GM20000 (cell line): ENCODE results near the gene PMS1.
"Not testable (repeated sequence)": the region's sequence is repeated elsewhere in the genome, so short reads cannot be mapped to it uniquely, and the experiment has no call there.

Source experiments
- DNase-seq: peaks from one replicate; pipeline ENCODE4 v3.0.0; 2012; ENCODE audit warnings: low spot score
- CTCF ChIP-seq: IDR thresholded peaks from 2 replicates; pipeline ENCODE4 v1.5.1; 2012; ENCODE audit warnings: mild to moderate bottlenecking, control low read depth; ENCODE audit errors: extremely low read depth, missing control alignments

PMS1 gene

GRCh38 chr2:189879716-189880081 is 95.4 kb downstream of the PMS1 start:
- TF ChIP-seq CTCF: no peak
- DNase-seq: no peak

DNA sequence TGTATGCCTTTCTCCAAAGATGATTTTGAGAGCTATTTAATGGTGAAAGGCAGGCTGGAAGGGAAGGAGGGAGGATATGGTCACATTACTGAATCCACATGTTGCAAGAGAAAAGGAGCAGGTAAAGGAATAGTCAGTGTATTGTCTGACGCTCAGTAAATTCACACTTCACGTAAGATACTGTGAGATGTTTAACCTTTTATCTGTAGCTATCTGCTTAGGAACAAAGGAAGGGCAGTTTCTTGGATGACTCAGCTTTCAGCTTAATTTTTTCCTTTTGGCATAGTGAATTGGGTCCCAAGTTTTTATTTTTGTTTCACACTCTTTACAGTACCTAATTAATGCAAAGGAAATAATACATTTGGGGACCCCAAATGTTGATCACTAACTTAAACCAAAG is 96.2 kb downstream of the PMS1 start:
- DNase-seq: no peak
- no peak for TF ChIP-seq CTCF

DNA sequence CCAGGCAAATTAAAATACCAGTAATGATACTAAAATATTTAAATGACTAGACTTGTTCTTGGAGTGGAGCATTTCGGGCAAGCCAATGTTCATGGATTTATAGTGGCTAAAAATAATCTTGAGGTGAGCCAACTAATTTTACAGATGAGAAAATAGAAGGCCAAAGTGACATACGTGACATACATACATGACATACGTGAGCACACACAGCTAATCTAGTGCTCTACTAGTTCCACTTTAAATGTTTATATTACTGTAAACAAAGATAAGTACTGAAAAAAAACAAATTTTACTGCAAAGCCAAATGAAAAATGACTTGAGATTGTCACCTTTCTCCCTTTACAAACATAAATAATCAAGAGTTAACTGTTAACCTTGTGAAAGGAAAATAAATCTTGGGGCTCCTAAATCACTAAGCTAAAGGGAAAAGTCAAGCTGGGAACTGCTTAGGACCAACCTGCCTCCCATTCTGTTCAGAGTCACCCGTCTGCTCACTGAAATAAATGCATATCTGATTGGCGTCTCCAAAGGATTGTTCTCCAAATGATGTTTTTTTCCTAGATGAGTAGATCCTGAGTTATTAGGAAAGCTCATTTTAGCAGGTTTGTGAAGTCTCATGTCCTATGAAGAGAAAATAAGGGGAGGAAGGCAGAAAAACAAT is 96.7 kb downstream of the PMS1 start:
- TF ChIP-seq CTCF: no peak
- DNase-seq: no peak

- DNase-seq: no peak
- TF ChIP-seq CTCF: no peak
Measured at GRCh38 chr2:189885368-189885767, 101.1 kb downstream of the PMS1 start.

GRCh38 chr2:189892546-189893294 is 108.5 kb downstream of the PMS1 start:
- not testable (repeated sequence) for DNase-seq

DNA sequence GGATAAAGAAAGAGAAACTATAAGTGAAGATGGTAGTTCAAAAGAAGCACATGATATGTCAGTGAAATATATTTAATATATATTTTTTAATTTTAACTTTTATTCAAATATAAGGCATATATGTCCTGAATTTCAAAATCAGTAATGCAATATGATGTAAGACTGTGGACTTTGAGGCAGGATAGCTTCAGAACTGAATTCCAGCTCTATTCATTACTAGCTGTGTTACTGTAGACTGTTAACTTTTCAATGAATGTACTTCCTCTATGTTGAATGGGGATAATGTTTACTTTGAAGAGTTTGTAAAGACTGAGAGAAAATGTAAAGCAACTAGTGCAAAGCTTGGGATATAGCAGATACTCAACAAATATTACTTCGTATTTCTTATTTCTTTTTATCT is 112.6 kb downstream of the PMS1 start:
- DNase-seq: no peak
- TF ChIP-seq CTCF: no peak

- no peak for DNase-seq
- no peak for TF ChIP-seq CTCF
Measured at GRCh38 chr2:189899101-189899500, 114.9 kb downstream of the PMS1 start.

GRCh38 chr2:189900726-189901125 is 116.5 kb downstream of the PMS1 start:
- TF ChIP-seq CTCF: no peak
- DNase-seq: no peak
